GM21825 (cell line): ENCODE results near the gene CACNA2D3.
"Not testable (repeated sequence)": the region's sequence is repeated elsewhere in the genome, so short reads cannot be mapped to it uniquely, and the experiment has no call there.

Experiments
- ATAC-seq: cut with Tn5 transposase; IDR thresholded peaks from one replicate; pipeline ENCODE4 v1.9.1; 2021; ENCODE audit warnings: mild to moderate bottlenecking, moderate library complexity; ENCODE audit not compliant: unreplicated experiment

The CACNA2D3 gene

GRCh38 chr3:54968546-54969172 lies 846.3 kb downstream of the CACNA2D3 start:
- ATAC-seq, result no peak

GRCh38 chr3:54969652-54970051 lies 847.3 kb downstream of the CACNA2D3 start:
- ATAC-seq, result no peak

- no peak for ATAC-seq
These were observed 848.5 kb downstream of the CACNA2D3 start for GRCh38 chr3:54970895-54971294.

- ATAC-seq, result no peak
These were observed 855.1 kb downstream of the CACNA2D3 start for GRCh38 chr3:54977439-54977838.

- not testable (repeated sequence) for ATAC-seq
These were observed 855.6 kb downstream of the CACNA2D3 start for GRCh38 chr3:54977946-54978345.

GRCh38 chr3:54982807-54983206 lies 860.5 kb downstream of the CACNA2D3 start:
- ATAC-seq, result no peak

GRCh38 chr3:54983266-54984099 lies 861.1 kb downstream of the CACNA2D3 start:
- ATAC-seq, result no peak

- ATAC-seq, result no peak
These were observed 863.5 kb downstream of the CACNA2D3 start for GRCh38 chr3:54985856-54986255.

- no peak for ATAC-seq
These were observed 863.9 kb downstream of the CACNA2D3 start for GRCh38 chr3:54986294-54986693.

GRCh38 chr3:54987719-54988118 lies 865.4 kb downstream of the CACNA2D3 start:
- ATAC-seq, result no peak

GRCh38 chr3:54988302-54988837 lies 866.0 kb downstream of the CACNA2D3 start:
- ATAC-seq, result no peak

GRCh38 chr3:54988838-54989630 lies 866.7 kb downstream of the CACNA2D3 start:
- ATAC-seq, result no peak

- no peak for ATAC-seq
These were observed 871.8 kb downstream of the CACNA2D3 start for GRCh38 chr3:54994111-54994513.

- ATAC-seq, result no peak
These were observed 876.8 kb downstream of the CACNA2D3 start for GRCh38 chr3:54999159-54999558.

- no peak for ATAC-seq
These were observed 877.5 kb downstream of the CACNA2D3 start for GRCh38 chr3:54999811-55000210.

GRCh38 chr3:55000546-55000945 lies 878.2 kb downstream of the CACNA2D3 start:
- ATAC-seq, result no peak

- no peak for ATAC-seq
These were observed 878.6 kb downstream of the CACNA2D3 start for GRCh38 chr3:55000953-55001352.

GRCh38 chr3:55002416-55002930 lies 880.1 kb downstream of the CACNA2D3 start:
- no peak for ATAC-seq

GRCh38 chr3:55006244-55006676 lies 883.9 kb downstream of the CACNA2D3 start:
- no peak for ATAC-seq

GRCh38 chr3:55007971-55008370 lies 885.6 kb downstream of the CACNA2D3 start:
- no peak for ATAC-seq

GRCh38 chr3:55009372-55009771 lies 887.0 kb downstream of the CACNA2D3 start:
- ATAC-seq, result no peak
